DLD1 (cell line): Measurements from ENCODE around the gene LRRC9.

ENCODE experiments used
- in situ Hi-C: cut with HindIII; loops from 2 replicates; pipeline ENCODE4 v1.10.0; 2017; ENCODE audit warnings: low sequenced_read_pairs

Gene LRRC9

GRCh38 chr14:60106339-60106738 is 186.4 kb downstream of the LRRC9 start:
- in situ Hi-C loops: no loop called here

- in situ Hi-C loops: no loop called here
Measured at GRCh38 chr14:60107477-60107876, 187.5 kb downstream of the LRRC9 start.

DNA sequence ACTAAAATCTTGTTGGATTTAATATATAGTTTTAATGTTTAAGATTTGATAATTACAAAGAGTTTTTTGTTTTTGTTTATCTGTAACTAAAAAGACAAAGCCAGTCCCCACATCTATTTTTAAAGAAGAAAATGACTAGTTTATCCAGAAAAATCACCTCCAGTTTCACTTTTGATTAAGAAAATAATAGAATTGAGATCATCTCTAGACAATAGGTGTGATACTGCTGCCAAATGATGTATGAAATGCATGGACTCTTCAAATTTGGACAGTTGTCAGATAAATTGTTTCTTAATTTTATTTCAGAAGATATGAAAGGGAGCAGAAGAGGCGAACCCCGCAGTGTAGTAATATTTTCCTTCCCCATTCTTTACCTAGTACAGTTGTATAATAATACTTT is 191.8 kb downstream of the LRRC9 start:
- in situ Hi-C loops: no loop called here
